Glutamatergic neuron (in vitro differentiated cells): ENCODE results near the gene ZXDC. TPM values are rescaled to one million over a fixed set of nuclear protein-coding genes. Genes with fewer than 3 reads are reported as not detected.

Experiments used
- DNase-seq: peaks from one replicate; pipeline ENCODE4 v3.0.0; 2022
- H3K27ac Mint-ChIP-seq: one replicate; pipeline ENCODE4 v1.8.0; 2020; ENCODE audit warnings: mild to moderate bottlenecking, mixed read lengths, inconsistent platforms; ENCODE audit not compliant: unreplicated experiment
- H3K27me3 Mint-ChIP-seq: one replicate; pipeline ENCODE4 v1.8.0; 2020; ENCODE audit warnings: mild to moderate bottlenecking, moderate library complexity, mixed read lengths, inconsistent platforms; ENCODE audit not compliant: unreplicated experiment
- H3K36me3 Mint-ChIP-seq: one replicate; pipeline ENCODE4 v1.8.0; 2020; ENCODE audit warnings: mild to moderate bottlenecking, mixed read lengths, inconsistent platforms; ENCODE audit not compliant: unreplicated experiment
- H3K4me1 Mint-ChIP-seq: one replicate; pipeline ENCODE4 v1.8.0; 2020; ENCODE audit warnings: mild to moderate bottlenecking, low read depth, mixed read lengths, inconsistent platforms; ENCODE audit not compliant: unreplicated experiment
- H3K4me3 Mint-ChIP-seq: one replicate; pipeline ENCODE4 v1.8.0; 2020; ENCODE audit warnings: mild to moderate bottlenecking, mixed read lengths, inconsistent platforms; ENCODE audit not compliant: unreplicated experiment
- H3K9me3 Mint-ChIP-seq: one replicate; pipeline ENCODE4 v1.8.0; 2020; ENCODE audit warnings: mild to moderate bottlenecking, moderate library complexity, mixed read lengths, inconsistent platforms; ENCODE audit not compliant: unreplicated experiment
- CTCF ChIP-seq: fragments of 200-600 bp; sonication (generic); IDR thresholded peaks from one replicate; pipeline ENCODE4 v1.5.0; 2021; ENCODE audit not compliant: partially characterized antibody, unreplicated experiment
- total RNA-seq: library from RNA; stranded (reverse); fragmentation: NEBNext Ultra II Directional; extraction: Animal tissue kit (Norgen Biotek cat#: 25700); gene quantifications from one replicate; pipeline ENCODE4 v1.2.1, GENCODE V29; 2021; ENCODE audit not compliant: unreplicated experiment

ZXDC gene
- total RNA-seq, 1 donor from 2014 or later, result 39.5 TPM

- peaks cover 3% of the 10 kb centered on the region for H3K9me3 Mint-ChIP-seq
- no peak overlapping the region for H3K27ac Mint-ChIP-seq
- H3K4me1 Mint-ChIP-seq, result peaks cover 5% of the 10 kb centered on the region
Measured at GRCh38 chr3:126500016-126500415, 24.3 kb upstream of the ZXDC start.

GRCh38 chr3:126499401-126499800 lies 23.7 kb upstream of the ZXDC start:
- Mint-ChIP-seq H3K27me3 (peaks cover 7% of the 10 kb centered on the region), H3K4me1 (peaks cover 4% of the 10 kb centered on the region), H3K36me3 (no peaks in the 10 kb centered on the region), H3K9me3 (peaks cover 3% of the 10 kb centered on the region), H3K4me3 (no peak overlapping the region), H3K27ac (no peak overlapping the region)
- no peak for TF ChIP-seq CTCF
- no peak for DNase-seq

More at GRCh38 chr3:126500016-126500415, 24.3 kb upstream of the ZXDC start:
- H3K36me3 Mint-ChIP-seq, result peaks cover 3% of the 10 kb centered on the region
- H3K4me3 Mint-ChIP-seq, result no peak overlapping the region
- no peak for TF ChIP-seq CTCF
- H3K27me3 Mint-ChIP-seq, result peaks cover 10% of the 10 kb centered on the region
- DNase-seq, result no peak

- Mint-ChIP-seq H3K4me3 (no peak overlapping the region), H3K4me1 (peaks cover 8% of the 10 kb centered on the region), H3K9me3 (peaks cover 3% of the 10 kb centered on the region), H3K27me3 (peaks cover 4% of the 10 kb centered on the region), H3K36me3 (no peaks in the 10 kb centered on the region), H3K27ac (no peak overlapping the region)
- DNase-seq, result no peak
- TF ChIP-seq CTCF, result no peak
Measured at GRCh38 chr3:126498929-126499328, 23.2 kb upstream of the ZXDC start.

GRCh38 chr3:126498461-126498860 lies 22.8 kb upstream of the ZXDC start:
- H3K27ac Mint-ChIP-seq, result no peak overlapping the region
- H3K9me3 Mint-ChIP-seq, result peaks cover 3% of the 10 kb centered on the region
- no peak for TF ChIP-seq CTCF
- peaks cover 4% of the 10 kb centered on the region for H3K27me3 Mint-ChIP-seq
- H3K36me3 Mint-ChIP-seq, result no peaks in the 10 kb centered on the region
- no peak overlapping the region for H3K4me3 Mint-ChIP-seq
- H3K4me1 Mint-ChIP-seq, result peaks cover 8% of the 10 kb centered on the region
- DNase-seq, result no peak

GRCh38 chr3:126497956-126498355 lies 22.3 kb upstream of the ZXDC start:
- Mint-ChIP-seq H3K9me3 (peaks cover 1% of the 10 kb centered on the region), H3K27me3 (peaks cover 4% of the 10 kb centered on the region), H3K4me3 (no peak overlapping the region), H3K27ac (no peak overlapping the region), H3K4me1 (peaks cover 8% of the 10 kb centered on the region), H3K36me3 (no peaks in the 10 kb centered on the region)
- no peak for TF ChIP-seq CTCF
- no peak for DNase-seq
